H9 (cell line): ENCODE results near the gene TMEM127. TPM values are rescaled to one million over a fixed set of nuclear protein-coding genes. Genes with fewer than 3 reads are reported as not detected.

ENCODE experiments used
- DNase-seq: peaks from one replicate; pipeline ENCODE4 v3.0.0-alpha.2; 2017
- H2AFZ ChIP-seq: one replicate; pipeline ENCODE4 v1.6.1; 2013; ENCODE audit warnings: mild to moderate bottlenecking, low read length, control low read depth, moderate library complexity
- H2AK5ac ChIP-seq: 2 replicates; pipeline ENCODE4 v1.6.1; 2013; ENCODE audit warnings: low read length, control low read depth, mixed read lengths; ENCODE audit not compliant: insufficient read length
- H2BK120ac ChIP-seq: one replicate; pipeline ENCODE4 v1.6.1; 2013; ENCODE audit warnings: low read depth, mild to moderate bottlenecking, low read length, control low read depth, inconsistent platforms; ENCODE audit not compliant: poor library complexity, severe bottlenecking
- H2BK12ac ChIP-seq: 2 replicates; pipeline ENCODE4 v1.6.1; 2013; ENCODE audit warnings: low read length, control low read depth, mixed read lengths, low read depth; ENCODE audit not compliant: insufficient read length
- H2BK15ac ChIP-seq: 2 replicates; pipeline ENCODE4 v1.6.1; 2013; ENCODE audit warnings: low read depth, low read length, control low read depth
- H2BK20ac ChIP-seq: one replicate; pipeline ENCODE4 v1.6.1; 2013; ENCODE audit warnings: low read depth, mild to moderate bottlenecking, low read length, control low read depth, inconsistent platforms; ENCODE audit not compliant: poor library complexity, severe bottlenecking
- H2BK5ac ChIP-seq: 2 replicates; pipeline ENCODE4 v1.6.1; 2013; ENCODE audit warnings: low read length, control low read depth, mixed read lengths; ENCODE audit not compliant: insufficient read length
- H3K14ac ChIP-seq: 2 replicates; pipeline ENCODE4 v1.6.1; 2013; ENCODE audit warnings: low read length, control low read depth; ENCODE audit not compliant: insufficient read depth
- H3K18ac ChIP-seq: 2 replicates; pipeline ENCODE4 v1.6.1; 2013; ENCODE audit warnings: low read depth, mild to moderate bottlenecking, mixed read lengths, low read length, control low read depth; ENCODE audit not compliant: insufficient read length
- H3K23ac ChIP-seq: 2 replicates; pipeline ENCODE4 v1.6.1; 2013; ENCODE audit warnings: low read length, control low read depth, mixed read lengths, low read depth; ENCODE audit not compliant: insufficient read length
- H3K23me2 ChIP-seq: 2 replicates; pipeline ENCODE4 v1.6.1; 2013; ENCODE audit warnings: low read depth, mild to moderate bottlenecking, mixed read lengths, low read length, control low read depth; ENCODE audit not compliant: insufficient read length, poor library complexity, severe bottlenecking
- H3K27ac ChIP-seq: 2 replicates; pipeline ENCODE4 v1.5.1; 2013; ENCODE audit warnings: low read length, control low read depth, mixed read lengths, low read depth; ENCODE audit not compliant: insufficient read length
- H3K27me3 ChIP-seq: 2 replicates; pipeline ENCODE4 v1.6.1; 2013; ENCODE audit warnings: low read length, control low read depth, inconsistent platforms; ENCODE audit not compliant: insufficient read depth
- H3K4ac ChIP-seq: 2 replicates; pipeline ENCODE4 v1.6.1; 2013; ENCODE audit warnings: low read depth, mild to moderate bottlenecking, control low read depth, inconsistent platforms, low read length, moderate library complexity
- H3K4me1 ChIP-seq: 2 replicates; pipeline ENCODE4 v1.6.1; 2013; ENCODE audit warnings: low read length, control low read depth, inconsistent platforms; ENCODE audit not compliant: insufficient read depth
- H3K4me2 ChIP-seq: 2 replicates; pipeline ENCODE4 v1.6.1; 2013; ENCODE audit warnings: low read length, control low read depth, mixed read lengths; ENCODE audit not compliant: insufficient read length, insufficient read depth
- H3K56ac ChIP-seq: 2 replicates; pipeline ENCODE4 v1.6.1; 2013; ENCODE audit warnings: low read depth, mild to moderate bottlenecking, mixed read lengths, low read length, control low read depth; ENCODE audit not compliant: insufficient read length
- H3K79me1 ChIP-seq: 2 replicates; pipeline ENCODE4 v1.6.1; 2013; ENCODE audit warnings: low read depth, mild to moderate bottlenecking, moderate library complexity, low read length, control low read depth, inconsistent platforms; ENCODE audit not compliant: insufficient read depth, poor library complexity, severe bottlenecking
- H3K79me2 ChIP-seq: 2 replicates; pipeline ENCODE4 v1.6.1; 2013; ENCODE audit warnings: low read length, control low read depth, inconsistent platforms; ENCODE audit not compliant: insufficient read depth
- H3K9ac ChIP-seq: 2 replicates; pipeline ENCODE4 v1.6.1; 2013; ENCODE audit warnings: low read length, control low read depth, mixed read lengths; ENCODE audit not compliant: insufficient read length; ENCODE audit errors: extremely low read depth
- H3K9me3 ChIP-seq: one replicate; pipeline ENCODE4 v1.6.1; 2013; ENCODE audit warnings: low read depth, low read length, inconsistent platforms; ENCODE audit not compliant: control insufficient read depth
- H3T11ph ChIP-seq: one replicate; pipeline ENCODE4 v1.6.1; 2013; ENCODE audit warnings: mild to moderate bottlenecking, low read length, control low read depth, inconsistent platforms
- H4K20me1 ChIP-seq: one replicate; pipeline ENCODE4 v1.6.1; 2013; ENCODE audit not compliant: control insufficient read depth, insufficient read length, insufficient read depth
- H4K5ac ChIP-seq: 2 replicates; pipeline ENCODE4 v1.6.1; 2013; ENCODE audit warnings: low read depth, mild to moderate bottlenecking, mixed read lengths, low read length, control low read depth; ENCODE audit not compliant: insufficient read length
- H4K8ac ChIP-seq: replicated peaks from 2 replicates; pipeline ENCODE4 v1.6.1; 2013; ENCODE audit warnings: low read length, control low read depth, mixed read lengths, low read depth; ENCODE audit not compliant: insufficient read length
- H4K91ac ChIP-seq: 2 replicates; pipeline ENCODE4 v1.6.1; 2013; ENCODE audit warnings: low read depth, mild to moderate bottlenecking, moderate library complexity, mixed read lengths, low read length, control low read depth; ENCODE audit not compliant: insufficient read length
- H3K27ac Mint-ChIP-seq, 3 experiments: 2 replicates in 2 of 3; 3 replicates in 1 of 3; pipeline ENCODE4 v1.8.0; 2020 to 2021; ENCODE audit warnings: mixed read lengths in 3 of 3, mild to moderate bottlenecking in 1 of 3, moderate library complexity in 1 of 3
- H3K27me3 Mint-ChIP-seq: 2 replicates; pipeline ENCODE4 v1.8.0; 2021; ENCODE audit warnings: low read depth, mild to moderate bottlenecking, moderate library complexity, mixed read lengths
- H3K36me3 Mint-ChIP-seq, 3 experiments: 2 replicates in 2 of 3; 3 replicates in 1 of 3; pipeline ENCODE4 v1.8.0; 2020 to 2021; ENCODE audit warnings: low read depth in 3 of 3, mixed read lengths in 3 of 3; ENCODE audit not compliant: insufficient read depth in 1 of 3
- H3K4me1 Mint-ChIP-seq, 2 experiments: 2 replicates each; pipeline ENCODE4 v1.8.0; 2020; ENCODE audit warnings: mixed read lengths in 2 of 2
- H3K4me3 Mint-ChIP-seq, 2 experiments: 2 replicates in 1 of 2; 3 replicates in 1 of 2; pipeline ENCODE4 v1.8.0; 2020 to 2021; ENCODE audit warnings: mild to moderate bottlenecking in 2 of 2, mixed read lengths in 2 of 2, moderate library complexity in 1 of 2
- H3K9me3 Mint-ChIP-seq, 2 experiments: 2 replicates in 1 of 2; 3 replicates in 1 of 2; pipeline ENCODE4 v1.8.0; 2020; ENCODE audit warnings: mild to moderate bottlenecking in 2 of 2, mixed read lengths in 2 of 2, moderate library complexity in 1 of 2
- CTCF ChIP-seq: fragments of 200-600 bp; sonication (generic); conservative IDR thresholded peaks from 3 replicates; pipeline ENCODE4 v1.8.0; 2021; ENCODE audit warnings: antibody characterized with exemption, mild to moderate bottlenecking
- WGBS: extraction: QIAGEN DNeasy Blood & Tissue Kit; methylation state at CpG from one replicate; pipeline ENCODE4 v1.1.7; 2013; ENCODE audit warnings: missing lambda C conversion rate, low lambda C conversion rate, mixed read lengths; ENCODE audit not compliant: insufficient read length; ENCODE audit errors: extremely low coverage; 5-methylcytosine and 5-hydroxymethylcytosine counted together
- total RNA-seq: library from RNA; stranded (reverse); gene quantifications from 2 replicates; pipeline ENCODE4 v1.2.1, GENCODE V29; 2021

Gene TMEM127
- total RNA-seq, 1 experiment from 2014 or later: 30.1 TPM

GRCh38 chr2:96276787-96277499, 11.1 kb upstream of the TMEM127 start:
- Histone ChIP-seq H4K8ac (no peak overlapping the region), H3K4ac (no peak overlapping the region), H2BK12ac (no peak overlapping the region), H3K9ac (no peak overlapping the region), H2BK15ac (no peak overlapping the region), H3K18ac (no peak overlapping the region), H3K79me1 (no peaks in the 10 kb centered on the region), H4K20me1 (no peaks in the 10 kb centered on the region), H2AK5ac (no peak overlapping the region), H3K14ac (no peak overlapping the region), H3K56ac (no peak overlapping the region), H3T11ph (no peak overlapping the region), H4K5ac (no peak overlapping the region), H3K4me1 (no peaks in the 10 kb centered on the region), H3K27ac (no peak overlapping the region), H2BK120ac (no peak overlapping the region), H2BK20ac (no peak overlapping the region), H3K9me3 (no peaks in the 10 kb centered on the region), H2BK5ac (no peak overlapping the region), H2AFZ (no peak overlapping the region), H3K79me2 (no peaks in the 10 kb centered on the region), H3K23me2 (no peaks in the 10 kb centered on the region), H4K91ac (no peak overlapping the region), H3K23ac (no peak overlapping the region), H3K27me3 (no peaks in the 10 kb centered on the region), H3K4me2 (no peak overlapping the region)
- Mint-ChIP-seq H3K36me3 (peaks cover 54 to 88% (median 77%) of the 10 kb centered on the region in 3 experiments; a peak in 6 of 7 replicates), H3K4me3 (no peak overlapping the region), H3K27ac (no peak overlapping the region; a peak in 1 of 7 replicates), H3K4me1 (no peaks in the 10 kb centered on the region), H3K27me3 (no peaks in the 10 kb centered on the region; the same call in 1 of the 2 replicates), H3K9me3 (no peaks in the 10 kb centered on the region)
- no peak for TF ChIP-seq CTCF
- WGBS: no CpG with 5 or more reads among the region's 21 CpGs
- no peak for DNase-seq
